GM12891 (cell line): ENCODE results near the gene MAPKBP1.

Experiments
- POLR2A ChIP-seq: IDR thresholded peaks from 2 replicates; pipeline ENCODE4 v1.6.1; 2011; ENCODE audit warnings: low read depth, low read length, control low read depth
- TAF1 ChIP-seq: IDR thresholded peaks from 2 replicates; pipeline ENCODE4 v1.6.1; 2011; ENCODE audit warnings: low read depth, low read length, control low read depth

DNA sequence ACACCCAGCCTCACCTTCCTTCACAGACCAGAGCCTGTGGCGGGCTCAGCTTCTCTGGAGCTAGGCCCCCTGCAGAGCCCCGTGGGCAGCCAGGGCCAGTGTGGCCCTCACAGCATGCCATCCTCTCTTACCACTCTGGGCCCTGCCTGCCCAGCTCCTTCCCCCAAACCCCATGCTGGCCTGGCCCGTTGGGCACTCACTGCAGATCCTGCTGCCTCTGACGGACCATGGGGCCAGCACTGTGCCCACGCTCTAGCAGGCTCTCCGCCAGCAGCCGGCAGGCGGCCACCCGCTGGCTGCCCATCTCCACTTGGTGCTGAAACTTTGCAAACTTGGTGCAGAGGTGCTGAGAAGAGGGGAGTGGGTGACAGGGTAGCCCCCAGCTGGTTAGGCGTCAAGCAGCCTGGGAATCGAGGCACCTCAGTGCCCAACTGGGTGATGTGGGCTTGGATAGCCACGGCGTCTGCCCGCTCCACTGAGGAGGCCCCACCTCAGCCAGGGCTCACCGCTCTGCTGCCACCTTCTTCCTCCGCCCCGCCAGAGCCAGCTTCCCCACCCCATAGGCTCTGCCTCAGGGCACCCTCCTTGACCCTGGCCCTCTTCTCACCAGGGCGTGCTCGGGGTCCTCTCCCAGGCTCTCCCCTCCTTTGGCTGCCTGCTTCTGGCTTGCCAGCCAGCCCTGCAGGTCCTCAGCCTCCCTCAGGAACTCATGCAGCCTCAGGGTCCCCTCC is 97.1 kb downstream of the MAPKBP1 start:
- no peak for TF ChIP-seq TAF1
- TF ChIP-seq POLR2A = no peak
